ENCODE data around the gene TAS2R60.

DNA sequence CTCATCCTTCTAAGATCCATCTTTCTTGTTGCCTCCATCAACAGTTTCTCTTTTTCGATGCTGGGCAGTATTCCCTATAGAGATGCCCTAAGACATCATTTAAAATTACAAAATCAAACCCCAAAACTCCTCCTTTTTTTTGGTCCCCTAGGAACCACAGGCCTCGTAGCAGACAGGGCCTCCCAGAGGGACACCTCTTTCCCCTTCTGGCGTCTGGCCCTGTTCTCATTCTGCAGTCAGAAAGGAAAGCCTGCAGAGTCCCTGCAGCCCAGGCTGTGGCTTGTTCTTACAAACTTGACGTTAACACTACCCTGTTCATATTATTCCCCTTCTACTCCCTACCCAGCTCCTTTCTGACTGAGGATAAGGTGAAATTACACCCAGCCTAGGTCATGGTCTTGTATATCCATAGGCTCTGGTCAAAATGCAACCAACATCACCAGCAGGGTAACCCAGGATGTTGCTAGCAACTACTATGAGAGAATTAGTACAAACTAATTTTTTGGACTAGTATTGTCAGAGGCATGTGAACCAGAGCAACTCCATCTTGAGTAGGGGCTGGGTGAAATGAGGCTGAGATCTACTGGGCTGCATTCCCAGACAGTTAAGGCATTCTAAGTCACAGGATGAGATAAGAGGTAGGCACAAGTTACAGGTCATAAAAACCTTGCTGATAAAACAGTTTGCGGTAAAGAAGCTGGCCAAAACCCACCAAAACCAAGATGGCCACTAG, 31.1 kb upstream of the TAS2R60 start:
- TF ChIP-seq, protein P1, sequence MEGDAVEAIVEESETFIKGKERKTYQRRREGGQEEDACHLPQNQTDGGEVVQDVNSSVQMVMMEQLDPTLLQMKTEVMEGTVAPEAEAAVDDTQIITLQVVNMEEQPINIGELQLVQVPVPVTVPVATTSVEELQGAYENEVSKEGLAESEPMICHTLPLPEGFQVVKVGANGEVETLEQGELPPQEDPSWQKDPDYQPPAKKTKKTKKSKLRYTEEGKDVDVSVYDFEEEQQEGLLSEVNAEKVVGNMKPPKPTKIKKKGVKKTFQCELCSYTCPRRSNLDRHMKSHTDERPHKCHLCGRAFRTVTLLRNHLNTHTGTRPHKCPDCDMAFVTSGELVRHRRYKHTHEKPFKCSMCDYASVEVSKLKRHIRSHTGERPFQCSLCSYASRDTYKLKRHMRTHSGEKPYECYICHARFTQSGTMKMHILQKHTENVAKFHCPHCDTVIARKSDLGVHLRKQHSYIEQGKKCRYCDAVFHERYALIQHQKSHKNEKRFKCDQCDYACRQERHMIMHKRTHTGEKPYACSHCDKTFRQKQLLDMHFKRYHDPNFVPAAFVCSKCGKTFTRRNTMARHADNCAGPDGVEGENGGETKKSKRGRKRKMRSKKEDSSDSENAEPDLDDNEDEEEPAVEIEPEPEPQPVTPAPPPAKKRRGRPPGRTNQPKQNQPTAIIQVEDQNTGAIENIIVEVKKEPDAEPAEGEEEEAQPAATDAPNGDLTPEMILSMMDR (IDR thresholded peaks at IDR 0.05), result no peak
- no peak for TF ChIP-seq NR3C1 (CRISPR knock-in tag; conservative IDR thresholded peaks at IDR 0.05; ENCODE audit: low read depth)
- TF ChIP-seq, protein P2, sequence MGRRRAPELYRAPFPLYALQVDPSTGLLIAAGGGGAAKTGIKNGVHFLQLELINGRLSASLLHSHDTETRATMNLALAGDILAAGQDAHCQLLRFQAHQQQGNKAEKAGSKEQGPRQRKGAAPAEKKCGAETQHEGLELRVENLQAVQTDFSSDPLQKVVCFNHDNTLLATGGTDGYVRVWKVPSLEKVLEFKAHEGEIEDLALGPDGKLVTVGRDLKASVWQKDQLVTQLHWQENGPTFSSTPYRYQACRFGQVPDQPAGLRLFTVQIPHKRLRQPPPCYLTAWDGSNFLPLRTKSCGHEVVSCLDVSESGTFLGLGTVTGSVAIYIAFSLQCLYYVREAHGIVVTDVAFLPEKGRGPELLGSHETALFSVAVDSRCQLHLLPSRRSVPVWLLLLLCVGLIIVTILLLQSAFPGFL (CRISPR knock-in tag; IDR thresholded peaks at IDR 0.05; ENCODE audit: borderline replicate concordance), result no peak
- no peak for TF ChIP-seq E2F4 (CRISPR knock-in tag; IDR thresholded peaks at IDR 0.05; ENCODE audit: borderline replicate concordance, low read depth)
- no peak for TF ChIP-seq RORB (CRISPR knock-in tag; IDR thresholded peaks at IDR 0.05)
- TF ChIP-seq, protein P3, sequence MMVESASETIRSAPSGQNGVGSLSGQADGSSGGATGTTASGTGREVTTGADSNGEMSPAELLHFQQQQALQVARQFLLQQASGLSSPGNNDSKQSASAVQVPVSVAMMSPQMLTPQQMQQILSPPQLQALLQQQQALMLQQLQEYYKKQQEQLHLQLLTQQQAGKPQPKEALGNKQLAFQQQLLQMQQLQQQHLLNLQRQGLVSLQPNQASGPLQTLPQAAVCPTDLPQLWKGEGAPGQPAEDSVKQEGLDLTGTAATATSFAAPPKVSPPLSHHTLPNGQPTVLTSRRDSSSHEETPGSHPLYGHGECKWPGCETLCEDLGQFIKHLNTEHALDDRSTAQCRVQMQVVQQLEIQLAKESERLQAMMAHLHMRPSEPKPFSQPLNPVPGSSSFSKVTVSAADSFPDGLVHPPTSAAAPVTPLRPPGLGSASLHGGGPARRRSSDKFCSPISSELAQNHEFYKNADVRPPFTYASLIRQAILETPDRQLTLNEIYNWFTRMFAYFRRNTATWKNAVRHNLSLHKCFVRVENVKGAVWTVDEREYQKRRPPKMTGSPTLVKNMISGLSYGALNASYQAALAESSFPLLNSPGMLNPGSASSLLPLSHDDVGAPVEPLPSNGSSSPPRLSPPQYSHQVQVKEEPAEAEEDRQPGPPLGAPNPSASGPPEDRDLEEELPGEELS (CRISPR knock-in tag; IDR thresholded peaks at IDR 0.05), result no peak
- no peak for TF ChIP-seq FOXJ3 (CRISPR knock-in tag; IDR thresholded peaks at IDR 0.05; ENCODE audit: borderline replicate concordance)
- no peak for TF ChIP-seq CREB1 (CRISPR knock-in tag; IDR thresholded peaks at IDR 0.05)
- TF ChIP-seq IRF2 (CRISPR knock-in tag; IDR thresholded peaks at IDR 0.05; ENCODE audit: borderline replicate concordance, low read depth), result no peak
- TF ChIP-seq MAX (CRISPR knock-in tag; IDR thresholded peaks at IDR 0.05), result no peak
- TF ChIP-seq USF2 (CRISPR knock-in tag; IDR thresholded peaks at IDR 0.05), result no peak
- TF ChIP-seq JUN (CRISPR knock-in tag; IDR thresholded peaks at IDR 0.05), result no peak
- peak; percentile 75; the same call in 1 of the 2 replicates for TF ChIP-seq MXD4 (CRISPR knock-in tag; IDR thresholded peaks at IDR 0.05; ENCODE audit: borderline replicate concordance)
- no peak for TF ChIP-seq TP53 (CRISPR knock-in tag; IDR thresholded peaks at IDR 0.05)

All from WTC11 (cell line).